Measurements from ENCODE around the gene CXorf38.

The CXorf38 gene, protein sequence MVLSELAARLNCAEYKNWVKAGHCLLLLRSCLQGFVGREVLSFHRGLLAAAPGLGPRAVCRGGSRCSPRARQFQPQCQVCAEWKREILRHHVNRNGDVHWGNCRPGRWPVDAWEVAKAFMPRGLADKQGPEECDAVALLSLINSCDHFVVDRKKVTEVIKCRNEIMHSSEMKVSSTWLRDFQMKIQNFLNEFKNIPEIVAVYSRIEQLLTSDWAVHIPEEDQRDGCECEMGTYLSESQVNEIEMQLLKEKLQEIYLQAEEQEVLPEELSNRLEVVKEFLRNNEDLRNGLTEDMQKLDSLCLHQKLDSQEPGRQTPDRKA

DNA sequence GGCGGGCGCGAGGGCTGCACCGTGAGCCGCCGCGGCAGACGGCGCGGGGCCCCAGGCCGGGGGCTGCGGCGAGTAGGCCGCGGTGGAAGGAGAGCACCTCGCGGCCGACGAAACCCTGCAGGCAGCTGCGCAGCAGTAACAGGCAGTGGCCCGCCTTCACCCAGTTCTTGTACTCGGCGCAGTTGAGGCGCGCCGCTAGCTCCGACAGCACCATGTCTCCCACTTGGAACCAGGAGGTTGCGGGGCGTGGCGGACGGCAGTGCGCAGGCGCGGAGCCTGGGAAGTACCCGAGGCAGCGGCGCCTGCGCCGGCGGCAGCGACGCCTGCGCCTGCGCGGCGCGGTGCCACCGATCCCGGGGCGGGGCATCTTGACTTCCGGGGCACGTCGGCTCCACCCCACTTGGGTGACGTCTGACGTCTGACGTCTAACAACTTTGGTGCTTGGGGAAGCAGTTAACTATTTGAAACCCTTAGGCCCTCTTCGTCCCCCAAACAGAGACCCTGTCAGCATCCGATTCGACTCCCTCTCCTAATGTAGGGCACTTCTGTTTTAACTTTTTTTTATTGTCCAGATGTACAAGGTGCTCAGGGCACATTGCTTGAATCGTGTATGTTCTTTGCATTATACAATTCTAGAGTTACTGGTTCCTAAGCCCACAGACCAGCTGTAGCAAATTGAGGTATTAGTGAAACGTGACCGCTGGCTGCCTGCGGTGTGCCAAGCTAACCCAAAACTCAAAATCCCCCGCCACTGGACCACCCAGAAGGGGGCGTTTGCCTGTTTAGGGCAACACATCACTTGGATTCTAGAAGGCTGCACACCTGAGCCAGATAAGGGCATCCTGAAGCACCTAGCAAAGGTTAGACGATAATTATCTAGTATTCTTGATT is at the start of gene CXorf38:
CXorf38 (minus strand) TSS at position 255 of the 891 bp plus-strand sequence; CDS start at position 214, 41 bp downstream.
- FAIRE-seq: no peak

DNA sequence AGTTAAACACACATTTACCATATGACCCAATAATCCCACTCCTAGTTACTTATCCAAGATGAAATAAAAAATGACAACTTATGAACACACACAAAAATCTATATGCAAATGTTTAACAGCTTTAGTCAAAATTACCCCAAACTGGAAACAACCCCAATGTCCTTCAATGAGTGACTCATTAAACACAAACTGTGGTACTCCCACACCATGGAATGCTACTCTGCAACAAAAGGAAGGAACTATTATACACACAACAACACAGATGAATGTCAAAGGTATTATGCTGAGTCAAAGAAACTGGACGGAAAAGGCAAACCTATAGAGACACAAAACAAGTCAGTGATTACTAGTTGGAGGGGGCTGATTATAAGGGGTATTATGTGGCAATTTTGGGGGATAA is 47.4 kb upstream of the CXorf38 start:
- FAIRE-seq: no peak

DNA sequence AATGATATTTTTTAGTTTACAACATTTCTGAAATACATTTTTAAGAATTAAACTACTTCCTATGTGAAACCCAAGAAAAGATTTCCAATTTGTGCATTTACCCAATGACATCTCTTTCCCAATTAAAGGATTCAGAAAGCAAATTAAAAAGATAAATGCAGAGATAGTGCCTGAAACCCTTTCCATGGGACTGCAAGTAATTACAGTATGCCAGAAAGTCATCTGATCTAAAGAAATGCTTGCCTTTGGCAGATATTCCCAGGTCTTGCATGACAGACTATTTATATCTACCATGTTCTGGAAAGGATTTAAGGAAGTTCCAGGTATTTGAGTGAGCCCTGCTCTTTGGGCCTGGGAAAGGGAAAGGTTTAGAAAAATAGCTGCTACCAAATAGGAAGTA is 41.6 kb upstream of the CXorf38 start:
- no peak for FAIRE-seq

DNA sequence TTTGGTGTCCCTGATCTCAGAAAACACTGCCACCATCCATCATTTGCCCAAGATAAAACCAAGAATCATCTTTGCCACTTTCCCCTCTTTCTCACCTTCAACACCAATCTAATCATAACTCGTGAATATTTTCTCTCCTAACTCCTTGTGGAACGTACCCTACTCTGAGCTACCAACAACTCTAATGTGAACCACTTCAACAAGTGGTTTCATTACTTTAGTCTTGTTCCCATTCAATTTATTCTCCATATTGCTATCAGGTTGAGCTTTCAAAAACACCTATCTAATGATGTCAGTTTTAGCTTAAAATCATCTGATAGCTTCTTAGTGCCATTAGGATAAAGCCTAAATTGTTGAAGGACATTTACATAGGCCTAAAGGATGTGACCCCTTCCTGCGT is 39.8 kb upstream of the CXorf38 start:
- no peak for FAIRE-seq

DNA sequence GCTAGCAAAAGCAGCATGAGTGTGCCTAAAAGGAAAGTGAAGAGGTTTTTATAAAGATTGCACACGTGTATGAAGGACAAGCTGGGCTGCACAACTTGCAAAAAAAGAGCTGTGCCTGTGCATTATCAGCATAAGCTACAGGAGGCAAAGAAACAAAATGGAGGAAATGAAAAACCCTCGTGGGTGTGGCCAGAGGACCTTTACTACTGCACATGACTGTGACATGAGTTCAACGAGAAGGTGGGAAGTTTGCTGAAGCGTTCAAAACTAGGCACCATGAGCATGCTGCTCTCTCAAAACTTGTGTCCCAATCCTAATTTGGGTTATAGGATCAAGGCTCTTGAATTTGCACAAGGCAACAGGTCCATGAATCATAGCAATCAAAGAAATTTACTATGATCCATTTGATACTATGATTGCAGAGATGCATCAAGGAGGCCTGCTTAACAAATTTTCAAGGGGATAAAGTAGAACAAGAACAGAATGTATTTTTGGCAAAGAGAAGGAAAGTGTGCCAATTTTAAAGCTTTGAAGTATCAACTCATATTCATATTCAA is 38.1 kb upstream of the CXorf38 start:
- no peak for FAIRE-seq

DNA sequence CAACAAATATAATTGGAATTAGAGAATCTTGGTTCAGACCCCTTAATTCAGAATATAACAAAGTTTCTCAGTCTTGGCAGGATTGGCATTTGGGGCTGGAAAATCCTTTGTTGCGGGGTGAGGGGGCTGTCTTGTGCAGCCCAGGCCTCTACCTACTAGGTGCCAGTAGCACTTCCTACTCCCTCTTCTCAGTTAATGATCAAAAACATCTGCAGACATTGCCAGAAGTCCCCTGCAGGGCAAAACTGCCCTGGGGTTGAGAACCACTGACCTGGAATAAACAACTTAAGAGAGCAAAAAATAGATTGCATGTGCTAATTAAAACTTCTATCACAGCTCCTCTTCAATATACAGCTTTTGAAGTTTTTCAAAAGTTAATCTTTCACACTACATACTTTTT is 36.7 kb upstream of the CXorf38 start:
- no peak for FAIRE-seq

DNA sequence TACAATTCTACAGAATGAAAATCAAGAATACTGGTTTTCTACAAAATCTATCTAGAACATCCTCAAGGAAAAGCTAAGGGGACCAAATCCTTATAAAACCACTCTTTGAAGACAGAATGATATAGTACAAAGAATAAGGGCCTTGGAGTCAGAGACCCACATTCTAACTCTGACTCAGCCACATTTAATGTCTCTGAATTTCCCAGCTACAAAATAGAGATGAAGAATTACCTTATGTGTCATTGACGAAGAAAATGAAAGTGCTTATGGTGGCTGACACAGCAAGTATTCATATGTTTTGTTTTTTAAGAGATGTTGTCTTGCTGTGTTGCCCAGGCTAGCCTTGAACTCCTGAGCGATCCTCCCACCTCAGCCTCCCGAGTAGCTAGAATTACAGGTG is 35.9 kb upstream of the CXorf38 start:
- no peak for FAIRE-seq

DNA sequence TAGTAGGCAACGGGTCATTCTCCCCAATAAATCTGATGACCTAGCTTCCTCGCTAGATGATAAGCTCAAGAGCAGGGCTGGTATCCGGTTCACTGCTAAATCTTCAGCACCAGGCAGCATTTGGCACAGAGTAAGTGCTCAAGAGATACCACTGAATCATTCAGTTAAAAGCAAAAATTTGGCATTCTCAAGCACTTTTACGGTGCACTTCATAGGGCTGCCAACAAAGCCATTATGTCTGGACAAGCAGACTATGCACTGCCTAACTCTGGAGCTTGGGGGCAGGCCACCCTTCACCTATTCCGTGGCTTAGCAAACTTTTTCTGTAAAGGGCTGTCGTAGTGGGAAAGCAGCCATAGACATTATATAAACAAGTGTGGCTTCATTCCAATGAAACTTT is 23.8 kb upstream of the CXorf38 start:
- FAIRE-seq: no peak

DNA sequence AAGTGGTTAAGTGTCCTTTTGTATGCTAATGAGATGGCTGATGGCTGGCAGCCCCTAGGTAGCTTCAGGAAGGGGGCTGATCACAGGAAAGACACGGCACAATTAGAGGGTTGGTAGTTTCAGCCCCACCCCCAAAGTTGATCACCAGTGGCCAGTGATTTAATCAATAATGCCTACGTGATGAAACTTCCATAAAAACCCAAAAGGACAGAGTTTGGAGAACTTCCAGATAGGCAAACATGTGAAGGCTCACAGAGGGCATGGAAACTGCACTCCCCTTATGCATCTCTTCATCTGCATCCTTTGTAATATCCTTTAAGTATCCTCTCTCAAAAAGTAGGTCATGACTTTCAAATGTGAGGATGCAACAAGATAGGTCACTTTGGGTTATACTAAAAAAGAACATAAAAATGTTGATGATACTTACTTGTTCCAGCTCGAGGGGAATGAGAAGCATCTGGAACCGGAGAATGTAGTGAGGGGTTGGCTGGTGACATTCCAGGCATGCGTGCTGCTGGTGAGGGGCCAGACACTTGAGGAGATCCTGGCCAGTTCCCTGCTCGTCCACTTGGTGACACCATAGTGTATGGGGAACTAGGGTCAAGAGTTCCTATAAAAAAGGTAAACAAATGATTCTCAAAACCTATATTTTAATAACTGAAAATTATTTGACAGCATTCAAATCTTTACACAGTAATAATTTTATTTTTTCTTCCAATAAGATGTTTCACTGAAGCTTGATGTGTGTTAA is 16.7 kb upstream of the CXorf38 start:
- FAIRE-seq: no peak

DNA sequence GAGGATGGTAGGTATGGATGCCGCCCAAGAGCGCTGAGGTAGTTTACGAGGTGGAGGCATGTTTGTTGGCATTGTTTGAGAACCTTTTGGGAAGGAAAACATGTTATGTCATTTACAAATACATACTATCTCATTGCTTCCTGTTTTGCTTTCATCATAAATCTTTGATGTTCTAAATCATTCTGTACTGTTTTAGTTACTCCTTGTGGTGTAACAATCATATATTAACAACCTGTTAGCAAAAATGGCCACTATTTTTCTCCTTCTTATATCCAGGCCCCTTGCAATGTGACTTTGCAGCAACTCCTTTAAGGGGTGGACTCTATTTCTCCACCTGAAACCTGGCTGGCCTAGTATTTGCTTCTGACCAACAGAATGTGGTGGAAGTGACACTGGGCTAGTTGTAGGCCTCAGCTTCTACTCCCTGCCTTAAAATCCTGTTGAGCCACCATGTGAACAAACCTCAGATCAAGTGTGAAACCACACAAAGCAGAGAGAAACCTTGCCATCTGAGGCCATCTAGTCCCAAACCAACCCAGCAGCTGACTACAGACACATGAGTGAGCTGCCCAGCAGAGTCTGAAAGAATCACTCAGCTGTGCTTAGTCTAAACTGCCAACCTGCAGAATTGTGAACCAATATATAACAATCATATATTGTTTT is 15.8 kb upstream of the CXorf38 start:
- FAIRE-seq: no peak

DNA sequence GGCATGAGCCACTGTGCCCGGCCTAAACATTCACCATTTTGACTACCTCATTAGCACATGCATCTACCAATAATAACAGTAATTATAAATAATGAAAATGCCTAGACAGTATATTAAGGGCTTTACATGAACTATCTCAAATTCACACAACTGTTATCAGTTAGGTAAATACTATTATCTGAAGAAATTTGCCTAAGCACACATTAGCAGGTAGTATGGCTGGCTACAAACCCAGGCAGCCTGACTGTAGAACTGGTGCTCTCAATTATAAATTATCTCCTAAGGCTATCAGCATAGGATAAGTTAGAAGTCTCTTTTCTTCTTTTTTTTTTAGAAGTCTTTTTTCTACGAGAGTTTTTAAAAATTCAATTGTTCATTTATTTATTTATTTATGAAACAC is 14.1 kb upstream of the CXorf38 start:
- no peak for FAIRE-seq

DNA sequence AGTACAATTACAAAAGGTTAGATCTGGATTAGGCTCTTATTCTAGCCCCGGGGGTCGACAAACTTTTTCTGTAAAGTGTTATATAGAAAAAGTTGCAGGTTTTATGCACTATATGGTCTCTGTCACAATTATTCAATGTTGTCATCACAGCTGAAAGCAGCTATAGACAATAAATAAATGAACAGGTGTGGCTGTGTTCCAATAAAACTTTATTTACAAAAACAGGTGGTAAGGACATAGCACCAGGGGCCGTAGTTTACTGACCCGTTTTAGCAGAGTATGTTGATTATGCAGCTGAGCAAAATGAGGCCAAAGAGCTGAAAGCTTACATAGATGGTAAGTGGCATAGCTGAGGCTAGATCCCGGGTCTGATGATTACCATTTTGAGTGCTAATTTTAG is 13.0 kb upstream of the CXorf38 start:
- FAIRE-seq: no peak

DNA sequence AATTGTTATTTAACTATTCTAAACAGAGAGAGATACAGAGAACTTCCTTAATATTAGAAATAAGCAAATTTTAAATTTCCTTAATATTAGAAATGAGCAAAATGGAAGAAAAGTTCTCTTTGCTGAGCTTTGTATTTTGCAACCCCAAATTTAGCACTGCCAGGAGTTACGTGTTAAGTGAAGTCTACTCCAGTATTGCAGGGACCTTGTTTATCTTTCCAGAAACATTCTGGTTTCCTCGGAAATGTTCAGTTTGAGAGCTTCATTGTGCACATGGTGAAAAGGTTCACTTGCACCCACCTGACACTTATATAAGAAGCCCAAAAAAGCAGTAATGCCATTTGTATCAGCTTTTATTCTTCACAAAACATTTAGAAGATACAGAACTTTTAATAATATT is 6.2 kb upstream of the CXorf38 start:
- FAIRE-seq: no peak

DNA sequence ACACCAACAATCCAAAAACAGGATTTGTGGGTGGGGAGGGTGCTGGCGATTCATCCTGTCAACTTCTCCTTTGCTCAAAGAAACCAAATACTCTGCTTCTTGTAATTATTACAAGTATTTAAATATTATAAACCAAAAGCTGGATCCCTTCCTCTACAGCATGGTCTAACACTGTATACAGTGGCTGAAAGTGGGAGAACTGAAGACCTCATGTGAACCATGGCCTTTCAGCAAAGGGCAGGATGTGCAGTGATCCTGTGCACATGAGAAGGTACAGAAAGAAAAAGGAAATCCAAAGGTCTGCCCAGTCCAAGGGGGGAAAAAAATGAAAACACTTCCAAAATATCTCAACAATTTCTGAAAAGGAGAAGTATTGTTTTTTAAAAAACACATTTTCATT is 5.3 kb upstream of the CXorf38 start:
- no peak for FAIRE-seq

DNA sequence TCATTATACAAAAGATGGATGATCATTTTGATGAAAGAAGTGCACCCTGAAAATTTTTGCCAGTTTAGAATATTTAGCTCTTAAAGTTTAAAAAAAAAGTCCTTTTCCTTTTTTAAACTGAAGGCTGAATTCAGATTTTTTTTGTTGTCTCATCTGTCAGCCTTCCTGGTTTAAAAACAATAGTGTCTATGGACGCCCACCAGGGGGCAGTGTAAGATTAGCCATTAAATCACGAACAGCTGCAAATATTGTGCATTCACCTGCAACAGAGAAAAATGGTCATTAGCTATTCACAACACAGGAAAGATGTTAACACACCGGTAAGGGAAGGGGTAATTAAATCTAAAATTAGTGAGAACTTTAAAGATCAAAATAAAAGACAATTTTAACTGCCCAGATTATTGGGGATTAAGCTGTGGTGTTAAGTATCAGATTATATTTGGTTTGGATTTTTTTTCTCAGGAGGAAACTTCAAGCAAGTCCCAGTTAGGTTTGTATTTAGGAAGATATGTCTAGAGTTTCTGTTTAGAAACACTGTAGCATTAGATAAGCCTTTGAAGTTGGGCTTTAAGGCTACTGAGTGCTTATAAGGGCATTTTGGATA is 4.4 kb upstream of the CXorf38 start:
- peak; percentile 92 for FAIRE-seq

DNA sequence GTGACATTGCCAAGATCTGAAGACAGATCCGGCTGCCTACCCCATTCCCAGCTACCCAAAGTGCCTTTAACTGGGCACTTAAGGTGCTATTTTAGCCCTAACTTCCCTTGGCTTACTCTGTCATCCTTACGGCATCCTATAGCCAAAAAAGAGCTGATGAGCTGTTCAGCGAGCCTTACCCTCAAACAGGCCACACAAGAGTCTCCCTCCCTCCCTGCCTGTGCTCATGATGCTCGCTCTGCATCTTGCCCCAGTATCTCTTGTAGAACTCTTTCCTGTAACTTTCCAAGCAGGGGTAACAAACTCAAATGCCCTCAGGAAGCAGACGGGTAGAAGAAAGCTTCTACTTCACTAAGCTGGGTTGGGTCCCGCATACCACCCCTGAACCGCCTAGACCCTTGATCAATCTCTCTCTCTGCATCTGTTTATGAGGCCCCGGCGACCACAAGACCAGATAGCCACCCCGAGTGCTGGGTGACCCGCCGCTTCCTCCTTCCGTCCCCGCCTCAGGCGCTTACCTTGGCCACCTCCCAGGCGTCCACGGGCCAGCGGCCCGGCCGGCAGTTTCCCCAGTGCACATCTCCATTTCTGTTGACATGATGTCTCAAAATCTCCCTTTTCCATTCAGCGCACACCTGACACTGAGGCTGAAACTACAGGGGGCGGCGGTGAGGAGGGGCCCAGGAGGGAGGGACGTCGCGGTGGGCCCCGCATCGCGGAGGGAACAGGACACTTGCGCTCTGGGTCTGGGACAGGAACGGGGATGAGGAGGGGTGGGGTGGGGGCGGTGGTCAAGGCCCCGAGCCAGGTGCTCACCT is 663 bp downstream of the CXorf38 start:
- no peak for FAIRE-seq

DNA sequence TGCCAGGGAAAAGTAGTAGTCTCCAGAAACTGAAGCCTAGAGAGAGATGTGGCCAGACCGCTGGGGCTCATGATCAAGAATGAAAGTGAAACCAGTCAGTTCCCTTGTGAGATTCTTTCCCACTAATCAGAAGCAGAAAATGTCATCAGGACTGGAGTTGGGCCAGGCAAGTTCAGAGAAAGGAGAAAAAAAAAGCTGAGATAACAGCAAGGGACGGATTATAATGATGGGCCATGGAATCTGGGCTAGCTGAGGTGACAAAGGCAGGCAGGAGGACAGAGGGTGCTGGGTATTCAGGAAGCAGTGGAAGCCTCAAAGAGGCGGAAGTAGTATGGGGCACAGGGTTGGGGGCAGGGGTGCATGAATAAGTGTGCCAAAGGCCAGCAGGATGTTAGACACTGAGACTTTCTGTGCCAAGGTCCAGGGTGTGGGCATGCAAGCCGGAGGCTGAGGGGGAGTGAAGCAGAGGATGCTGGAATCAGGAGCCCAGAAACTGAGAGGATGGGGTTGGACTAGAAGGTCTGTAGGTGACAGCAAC is 2.5 kb downstream of the CXorf38 start:
- FAIRE-seq: no peak

DNA sequence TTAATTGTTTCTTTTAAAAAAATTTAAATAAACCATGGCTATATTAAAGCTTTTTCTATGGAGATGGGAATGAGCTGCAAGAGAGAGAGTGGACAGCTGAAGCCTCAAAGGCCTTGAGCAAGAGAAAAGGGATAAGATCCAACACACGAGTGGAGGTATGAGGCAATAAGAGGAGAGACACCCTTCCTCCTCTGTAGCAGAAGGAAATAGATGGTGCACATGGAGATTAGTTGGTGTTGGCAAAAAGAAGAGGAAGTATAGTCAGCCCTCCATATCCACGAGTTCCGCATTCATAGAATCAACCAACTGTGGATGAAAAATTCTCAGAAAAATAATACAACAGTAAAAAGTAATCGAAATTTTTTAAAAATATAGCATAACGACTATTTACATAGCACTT is 3.2 kb downstream of the CXorf38 start:
- no peak for FAIRE-seq

DNA sequence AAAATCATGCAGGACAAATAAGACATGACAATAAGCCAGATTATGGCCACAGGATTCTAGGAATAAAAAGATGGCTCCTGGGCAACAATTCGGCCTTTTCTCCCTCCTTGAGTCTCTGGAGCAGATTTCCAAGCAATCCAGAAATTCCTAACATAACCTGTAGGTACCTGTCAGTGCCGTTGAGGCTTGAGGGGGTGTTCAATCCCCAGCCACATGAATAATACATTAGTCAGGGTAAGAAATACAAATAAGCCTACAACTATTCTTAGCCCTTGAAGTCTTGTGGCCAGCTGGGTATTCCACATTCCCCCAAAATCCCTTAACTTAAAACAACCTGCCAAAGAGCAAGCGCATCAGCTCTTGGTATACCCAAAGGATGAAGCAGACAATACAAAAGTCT is 9.7 kb downstream of the CXorf38 start:
- FAIRE-seq: no peak

DNA sequence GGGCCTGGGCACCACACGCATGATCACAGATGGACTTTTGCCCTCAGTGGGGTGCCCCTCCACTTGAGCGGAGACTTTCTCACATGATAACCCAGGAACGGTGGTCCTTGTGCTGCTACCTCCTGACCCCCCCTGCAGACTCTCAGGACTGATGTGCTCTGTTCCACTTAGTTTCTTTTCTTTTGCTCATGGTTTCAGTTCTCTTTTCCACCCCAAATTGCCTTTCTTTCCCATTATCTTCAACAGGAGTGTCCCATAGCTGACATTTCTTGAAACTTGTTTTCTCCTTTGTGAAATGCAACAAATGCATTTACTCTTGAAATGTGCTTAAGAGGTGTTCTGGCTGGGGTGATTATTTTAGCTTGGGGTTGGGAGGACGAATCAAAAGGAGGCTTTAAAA is 15.2 kb downstream of the CXorf38 start:
- FAIRE-seq: no peak

DNA sequence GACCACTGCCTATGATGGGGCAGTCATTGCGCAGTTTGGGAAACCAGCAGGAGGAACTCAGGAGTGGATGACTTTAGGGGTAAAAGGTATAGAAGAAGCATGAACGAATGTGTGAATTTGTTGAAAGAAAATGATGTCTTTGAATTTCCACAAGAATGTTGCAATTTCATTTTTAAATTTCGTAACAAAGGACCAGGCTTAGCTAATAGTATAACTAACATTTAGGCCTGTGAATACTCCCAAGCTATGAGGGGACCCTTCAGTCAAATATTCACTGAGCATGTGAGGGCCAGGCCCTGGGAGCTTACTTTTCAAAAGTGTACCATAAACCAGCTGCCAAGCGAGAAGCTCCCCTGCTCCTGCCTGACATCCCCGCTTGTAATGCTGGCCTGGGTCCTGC is 18.9 kb downstream of the CXorf38 start:
- FAIRE-seq: no peak

All from endometrium (tissue), 2 donors.